ENCODE measurements around the gene APOC3. TPM values are rescaled to one million over a fixed set of nuclear protein-coding genes. Genes with fewer than 3 reads are reported as not detected.

APOC3 gene
- total and polyA plus RNA-seq, 2 experiments from 2014 or later = 2,125 to 2,309 TPM

- H3K79me2 ChIP-seq = peaks cover 16% of the 10 kb centered on the region
- H2AFZ ChIP-seq = peak overlapping the region; percentile 53
- DNase-seq (ENCODE audit: low spot score) = no peak
- peak overlapping the region; percentile 90 for H3K4me2 ChIP-seq
- H3K27ac ChIP-seq = peak overlapping the region; percentile 92
- H3K36me3 ChIP-seq (replicated peaks; ENCODE audit: insufficient read depth, low read depth) = no peaks in the 10 kb centered on the region
- H3K4me3 ChIP-seq = peak overlapping the region; percentile 31
- no peaks in the 10 kb centered on the region for H3K9me2 ChIP-seq (replicated peaks; ENCODE audit: insufficient read depth)
- H3K9me3 ChIP-seq (ENCODE audit: low read depth) = no peaks in the 10 kb centered on the region
- H3K27me3 ChIP-seq = no peaks in the 10 kb centered on the region
- TF ChIP-seq CTCF (IDR thresholded peaks at IDR 0.05; ENCODE audit: poor library complexity) (no peak), EZH2 (IDR thresholded peaks at IDR 0.05; ENCODE audit: borderline replicate concordance) (no peak), EZH2phosphoT487 (IDR thresholded peaks at IDR 0.05; ENCODE audit: low read depth, severe bottlenecking, unreplicated experiment) (no peak)
- under 1% methylated on average over 15 of the region's 15 CpGs for WGBS (ENCODE audit: low lambda C conversion rate, missing lambda C conversion rate)
- peaks cover 12% of the 10 kb centered on the region for H3K4me1 ChIP-seq (ENCODE audit: insufficient read depth)
- H4K20me1 ChIP-seq (ENCODE audit: insufficient read depth, poor library complexity, severe bottlenecking) = no peaks in the 10 kb centered on the region
Measured at GRCh38 chr11:116787436-116787785, 42.3 kb upstream of the APOC3 start.

- peaks cover 16% of the 10 kb centered on the region for H3K79me2 ChIP-seq
- peak within 1 kb of the TSS; percentile 92 for H3K27ac ChIP-seq
- H3K4me3 ChIP-seq = peak within 1 kb of the TSS; percentile 31
- no peaks in the 10 kb centered on the region for H4K20me1 ChIP-seq (ENCODE audit: insufficient read depth, poor library complexity, severe bottlenecking)
- H3K9me2 ChIP-seq (replicated peaks; ENCODE audit: insufficient read depth) = no peaks in the 10 kb centered on the region
- H2AFZ ChIP-seq = peak within 1 kb of the TSS; percentile 53
- peak within 1 kb of the TSS; percentile 90 for H3K4me2 ChIP-seq
- TF ChIP-seq CTCF (IDR thresholded peaks at IDR 0.05; ENCODE audit: poor library complexity) (no peak), EZH2 (IDR thresholded peaks at IDR 0.05; ENCODE audit: borderline replicate concordance) (no peak), EZH2phosphoT487 (IDR thresholded peaks at IDR 0.05; ENCODE audit: low read depth, severe bottlenecking, unreplicated experiment) (no peak)
- H3K4me1 ChIP-seq (ENCODE audit: insufficient read depth) = peaks cover 12% of the 10 kb centered on the region
- no peaks in the 10 kb centered on the region for H3K9me3 ChIP-seq (ENCODE audit: low read depth)
- peak; percentile 88 for DNase-seq (ENCODE audit: low spot score)
- WGBS (ENCODE audit: low lambda C conversion rate, missing lambda C conversion rate) = 2% methylated on average over 37 of the region's 56 CpGs
- no peaks in the 10 kb centered on the region for H3K36me3 ChIP-seq (replicated peaks; ENCODE audit: insufficient read depth, low read depth)
- H3K27me3 ChIP-seq = no peaks in the 10 kb centered on the region
Measured at GRCh38 chr11:116787786-116788486, 41.8 kb upstream of the APOC3 start, which contains the start of gene ZPR1. TSS of gene ZPR1 (minus strand) at chr11:116788023. CDS start at chr11:116787990, 33 bp downstream.

- Histone ChIP-seq H3K9me3 (ENCODE audit: low read depth) (no peaks in the 10 kb centered on the region), H2AFZ (peak overlapping the region; percentile 53), H4K20me1 (ENCODE audit: insufficient read depth, poor library complexity, severe bottlenecking) (no peaks in the 10 kb centered on the region), H3K4me1 (ENCODE audit: insufficient read depth) (peaks cover 12% of the 10 kb centered on the region), H3K79me2 (peaks cover 16% of the 10 kb centered on the region), H3K27me3 (no peaks in the 10 kb centered on the region), H3K36me3 (replicated peaks; ENCODE audit: insufficient read depth, low read depth) (no peaks in the 10 kb centered on the region), H3K4me2 (peak overlapping the region; percentile 90), H3K27ac (peak overlapping the region; percentile 92), H3K9me2 (replicated peaks; ENCODE audit: insufficient read depth) (no peaks in the 10 kb centered on the region), H3K4me3 (peak overlapping the region; percentile 31)
- 57% methylated on average over 4 of the region's 4 CpGs for WGBS (ENCODE audit: low lambda C conversion rate, missing lambda C conversion rate)
- DNase-seq (ENCODE audit: low spot score) = no peak
- TF ChIP-seq EZH2 (IDR thresholded peaks at IDR 0.05; ENCODE audit: borderline replicate concordance) = no peak
- TF ChIP-seq CTCF (IDR thresholded peaks at IDR 0.05; ENCODE audit: poor library complexity) = no peak
- no peak for TF ChIP-seq EZH2phosphoT487 (IDR thresholded peaks at IDR 0.05; ENCODE audit: low read depth, severe bottlenecking, unreplicated experiment)
Measured at GRCh38 chr11:116788534-116788933, 41.2 kb upstream of the APOC3 start.
